NCI-H1694 treated with DMSO at 0.1 percent for 48 hours (cell line): Measurements from ENCODE around the gene PTPRR.

ENCODE experiments used
- DNase-seq: peaks from one replicate; lab custom pipeline; 2025; lab: John Stamatoyannopoulos, UW

Gene PTPRR

DNA sequence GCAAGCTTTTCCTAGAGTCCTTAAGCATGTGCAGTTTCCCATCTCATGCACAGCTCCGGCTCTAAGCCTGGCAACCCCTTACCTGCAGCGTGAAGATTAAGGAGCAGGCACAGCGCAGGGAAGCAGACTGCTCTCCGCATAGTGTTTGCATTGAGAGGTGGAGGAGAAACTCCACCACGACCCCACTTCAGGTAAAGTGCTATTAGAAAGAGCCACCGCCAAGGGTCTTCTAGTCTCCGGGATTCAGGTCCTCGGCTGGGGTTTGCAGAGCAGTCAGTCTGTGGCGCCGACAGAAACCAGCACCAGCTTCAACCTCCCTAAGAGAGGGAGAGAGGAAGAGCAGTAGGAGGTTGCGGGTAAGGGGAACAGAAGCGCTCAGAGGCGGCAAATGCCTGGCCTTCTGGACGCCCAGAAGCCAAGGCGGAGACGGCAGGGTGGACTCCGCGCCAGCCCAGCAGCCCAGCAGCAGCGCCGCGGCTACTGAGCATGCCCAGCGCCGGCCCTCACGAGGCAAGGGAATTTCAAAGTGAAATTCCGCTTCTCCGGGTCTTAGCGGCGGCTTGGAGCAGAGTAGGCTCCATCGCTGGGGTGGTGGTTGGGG, at the start of gene PTPRR:
Gene PTPRR (minus strand): TSS at position 488 of the 601 bp plus-strand sequence. CDS start 348 bp downstream, at position 140.
- no peak for DNase-seq

GRCh38 chr12:70966996-70967790, 46.7 kb upstream of the PTPRR start:
- no peak for DNase-seq

GRCh38 chr12:70966046-70966445, 45.5 kb upstream of the PTPRR start:
- no peak for DNase-seq

DNA sequence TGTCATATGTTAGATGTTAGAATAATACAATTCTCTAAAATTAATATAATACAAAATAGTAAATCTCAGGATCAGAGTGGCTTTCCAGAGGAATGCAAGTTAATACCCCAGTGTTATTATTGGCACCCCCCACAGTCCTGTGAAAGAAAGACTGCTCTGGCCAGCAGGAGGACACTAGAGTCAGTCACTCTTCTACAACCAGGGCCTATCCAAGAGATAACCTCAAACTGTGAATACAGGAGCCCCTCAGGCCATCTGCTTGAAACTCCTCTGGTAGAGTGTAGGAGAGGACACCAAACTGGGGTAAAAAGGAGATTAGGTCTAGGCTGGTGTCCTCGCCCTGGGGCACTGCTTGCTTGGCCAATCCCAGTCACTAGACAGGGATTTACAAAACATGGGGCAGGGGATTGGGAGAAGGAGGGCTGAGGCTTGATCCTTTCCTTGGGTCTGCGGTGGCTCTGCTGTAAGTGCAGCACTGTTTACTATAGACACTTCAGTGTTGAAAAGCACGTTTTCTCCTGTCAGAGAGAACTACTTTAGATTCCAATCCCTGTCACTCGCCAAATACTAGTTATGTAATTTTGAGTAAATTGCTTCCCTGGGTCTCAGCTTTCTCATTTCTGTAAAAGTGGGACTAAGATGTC, 44.5 kb upstream of the PTPRR start:
- no peak for DNase-seq

DNA sequence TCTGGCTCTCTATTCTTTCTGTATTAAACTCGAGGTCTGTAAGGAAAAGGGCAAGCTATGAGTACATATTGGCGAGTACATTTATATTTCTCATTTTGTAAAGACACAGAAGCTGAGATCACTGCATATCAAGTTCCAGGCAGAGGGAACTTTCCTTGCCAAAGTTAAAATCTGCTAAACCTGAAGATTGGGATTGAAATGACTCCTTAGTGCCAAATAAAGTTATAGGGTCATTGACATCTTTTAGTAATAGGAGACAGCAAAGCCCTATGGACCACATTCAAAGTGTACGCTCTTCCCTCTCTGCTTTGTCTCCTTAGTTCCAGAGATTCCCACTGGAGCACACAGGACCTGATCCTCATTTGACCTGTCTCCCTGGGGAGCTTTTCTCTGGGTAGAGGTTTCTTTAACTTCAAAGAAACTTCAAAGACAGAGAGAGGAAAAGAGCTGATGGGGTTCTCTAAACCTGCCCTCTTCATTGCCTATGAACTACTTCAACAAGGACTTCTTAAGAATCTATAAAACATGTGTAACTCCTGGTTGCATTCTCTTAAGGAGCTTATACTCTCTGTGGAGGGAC, 42.6 kb upstream of the PTPRR start:
- DNase-seq = no peak

- DNase-seq = no peak
These were observed 41.8 kb upstream of the PTPRR start for GRCh38 chr12:70962226-70962794.

- DNase-seq = no peak
These were observed 39.9 kb upstream of the PTPRR start for GRCh38 chr12:70960484-70960883.

GRCh38 chr12:70955415-70955814, 34.9 kb upstream of the PTPRR start:
- no peak for DNase-seq

DNA sequence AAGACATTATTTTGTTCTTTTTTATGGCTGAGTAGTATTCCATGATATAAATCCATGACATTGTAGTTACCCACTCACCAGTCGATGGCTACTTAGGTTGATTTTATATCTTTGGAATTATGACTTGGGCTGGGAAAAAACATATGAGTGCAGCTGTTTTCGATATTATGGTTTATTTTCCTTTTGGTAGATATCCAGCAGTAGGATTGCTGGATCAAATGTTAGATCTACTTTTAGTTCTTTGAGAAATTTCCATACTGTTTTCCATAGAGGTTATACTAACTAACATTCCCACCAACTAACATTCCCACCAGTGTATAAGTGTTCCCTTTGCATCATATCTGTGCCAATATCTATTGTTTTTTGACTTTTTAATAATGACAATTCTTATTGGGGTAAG, 29.9 kb upstream of the PTPRR start:
- DNase-seq = no peak

DNA sequence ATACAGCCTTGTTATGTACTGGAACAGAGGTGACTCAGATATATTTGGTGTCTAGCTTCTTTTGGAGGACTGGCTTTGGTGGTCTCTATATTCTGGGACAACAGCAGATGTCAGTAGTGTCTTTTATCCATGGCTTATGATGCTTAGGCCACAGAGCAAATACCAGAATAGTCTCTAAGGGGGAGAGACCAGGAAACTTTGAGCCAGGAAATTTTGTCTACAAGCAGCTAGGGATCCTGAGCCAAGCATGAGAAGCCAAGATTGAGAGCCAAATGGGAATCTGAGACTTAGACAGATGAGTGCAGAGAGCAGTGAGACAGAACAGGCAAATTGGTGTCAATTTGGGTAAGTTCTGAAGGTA, 28.4 kb upstream of the PTPRR start:
- no peak for DNase-seq

DNA sequence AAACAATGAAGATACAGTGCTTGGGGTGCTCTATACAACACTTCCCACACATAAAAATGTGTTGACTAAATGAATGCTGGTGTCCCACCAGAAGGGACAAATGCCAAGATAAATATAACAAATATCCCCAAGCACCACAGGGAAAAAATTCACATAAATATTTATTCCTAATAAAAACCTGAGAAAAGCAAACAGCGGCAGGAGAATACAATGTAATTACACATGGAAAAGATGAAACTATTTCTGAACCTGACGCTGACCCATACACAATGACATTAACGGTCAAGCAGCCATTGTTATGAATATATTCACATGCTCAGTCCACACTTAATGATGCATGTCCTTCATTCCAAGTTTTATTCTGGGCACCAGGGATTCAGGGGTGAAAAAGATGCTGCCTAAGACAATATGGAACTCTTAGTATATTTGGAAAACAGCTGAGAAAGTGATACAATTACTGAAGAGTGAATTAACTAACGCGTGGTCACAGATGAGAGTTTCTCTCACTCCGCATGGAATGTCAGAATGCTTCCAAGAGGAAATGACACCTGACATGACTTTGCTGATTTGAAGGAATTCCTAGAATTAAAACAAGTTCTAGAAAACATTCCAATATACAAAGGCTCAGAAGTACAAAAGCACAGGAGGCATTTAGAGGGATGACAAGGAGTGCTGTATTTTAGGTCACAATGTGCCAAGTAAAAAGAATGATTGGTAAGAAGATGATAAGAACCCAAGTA, 27.9 kb upstream of the PTPRR start:
- DNase-seq = no peak

- no peak for DNase-seq
These were observed 15.8 kb upstream of the PTPRR start for GRCh38 chr12:70936203-70936813.

DNA sequence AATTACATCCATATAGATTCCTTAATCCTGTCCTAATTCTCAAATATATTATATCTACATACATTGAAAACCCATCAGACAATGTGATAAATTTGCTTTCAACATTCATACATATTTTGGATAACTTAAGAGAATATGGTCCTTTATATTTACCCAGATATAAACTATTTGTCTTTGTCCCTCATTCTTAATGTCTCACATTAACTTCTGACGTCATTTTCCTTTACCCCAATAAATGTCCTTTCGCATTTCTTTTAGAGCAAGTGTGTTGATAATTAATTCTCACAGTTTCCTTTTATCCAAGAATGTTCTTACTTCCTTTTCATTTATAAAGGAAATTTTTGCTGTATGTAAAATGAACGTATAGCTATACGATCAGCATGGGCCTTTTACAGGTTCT, 12.6 kb upstream of the PTPRR start:
- DNase-seq = no peak

DNA sequence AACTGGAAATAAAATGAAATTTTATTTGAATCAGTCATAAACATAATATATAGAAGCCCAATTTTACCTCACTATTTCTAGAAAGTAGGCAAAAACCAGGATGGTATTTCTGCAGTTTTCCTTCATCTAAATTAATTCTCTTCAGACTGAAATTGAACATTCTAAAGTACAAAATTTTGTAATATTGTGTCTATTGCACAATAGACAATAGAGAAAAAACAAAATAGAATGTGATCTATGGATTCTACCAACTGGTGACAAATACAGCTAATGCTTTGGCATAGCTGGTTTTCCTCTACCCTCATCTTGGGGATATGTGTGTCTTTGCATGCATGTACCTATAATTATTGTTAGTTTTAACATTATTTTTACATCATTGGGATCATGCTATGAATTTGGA, 8.5 kb upstream of the PTPRR start:
- DNase-seq = no peak

- DNase-seq = no peak
These were observed 7.5 kb upstream of the PTPRR start for GRCh38 chr12:70928071-70928470.

- DNase-seq = no peak
These were observed 6.8 kb upstream of the PTPRR start for GRCh38 chr12:70927356-70927755.

DNA sequence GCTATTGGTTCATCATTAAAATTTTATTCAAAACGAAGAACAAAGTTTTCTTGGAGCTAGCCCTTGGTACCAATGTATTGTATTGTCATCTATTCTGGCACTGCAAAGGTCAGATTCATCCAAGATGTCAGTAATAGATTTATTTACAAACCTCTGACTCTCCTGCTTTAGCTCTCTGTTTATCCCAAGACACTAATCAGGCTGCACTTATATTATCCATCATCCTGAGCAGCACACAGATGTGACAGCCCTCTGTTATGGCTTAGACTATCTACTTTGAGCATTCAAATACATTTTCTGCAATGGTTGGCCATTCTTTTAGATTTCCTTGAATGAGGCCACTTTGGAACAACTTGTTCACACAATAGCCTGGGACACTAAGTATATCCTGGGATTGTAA, 5.0 kb upstream of the PTPRR start:
- no peak for DNase-seq

GRCh38 chr12:70920891-70921290, 353 bp upstream of the PTPRR start:
- DNase-seq = no peak

GRCh38 chr12:70919597-70920035, 922 bp downstream of the PTPRR start:
- no peak for DNase-seq

DNA sequence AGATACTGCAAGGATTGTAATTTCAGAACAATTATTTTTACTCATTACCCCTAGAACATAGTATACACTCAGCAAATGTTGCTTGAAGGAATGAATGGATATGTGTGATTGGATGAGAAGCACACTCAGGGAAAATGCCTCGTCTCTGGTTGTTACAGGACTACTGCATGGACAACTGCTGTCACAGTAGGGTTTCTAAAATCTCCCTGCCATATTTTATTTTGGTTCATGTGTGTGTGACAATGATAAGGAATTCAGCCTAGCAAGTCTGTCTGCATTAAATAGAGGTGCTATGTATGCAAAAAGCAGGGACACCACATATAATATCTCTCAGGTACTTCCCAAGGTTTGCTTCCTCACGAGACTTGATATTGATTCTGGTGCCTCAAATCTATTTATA, 1.4 kb downstream of the PTPRR start:
- DNase-seq = no peak

DNA sequence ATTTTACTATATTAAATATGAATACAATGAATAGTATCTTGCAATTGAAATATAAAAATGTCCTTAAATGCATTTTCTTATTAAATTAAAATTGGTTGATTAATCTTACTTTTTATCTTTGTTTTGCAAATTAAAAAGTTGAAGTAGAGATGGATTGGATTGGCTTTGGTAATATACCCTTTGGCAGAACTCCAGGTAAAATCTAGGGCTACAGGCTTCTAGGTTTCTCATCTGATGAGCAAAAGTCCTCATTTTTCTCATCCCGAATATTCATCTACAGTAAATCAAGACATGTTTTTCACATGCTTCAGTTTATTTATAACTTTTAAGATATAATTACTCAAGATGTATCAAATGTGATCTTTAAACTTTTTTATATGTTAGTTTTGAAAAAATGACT, 2.2 kb downstream of the PTPRR start:
- DNase-seq = no peak
